SU-DHL-6 (cell line): ENCODE measurements around the gene PSTPIP1.

Experiments
- CTCF ChIP-seq: fragments of 200-600 bp; sonication (generic); IDR thresholded peaks from one replicate; pipeline ENCODE4 v1.5.1; 2017; ENCODE audit warnings: antibody characterized with exemption, mild to moderate bottlenecking, low read length, moderate library complexity; ENCODE audit not compliant: insufficient read depth, poor library complexity, severe bottlenecking
- EZH2phosphoT487 ChIP-seq: fragments of 200-600 bp; sonication (generic), shearing (Covaris generic); conservative IDR thresholded peaks from 2 replicates; pipeline ENCODE4 v1.6.1; 2018; ENCODE audit warnings: mild to moderate bottlenecking, antibody characterized with exemption, low read length, moderate library complexity, mixed read lengths

DNA sequence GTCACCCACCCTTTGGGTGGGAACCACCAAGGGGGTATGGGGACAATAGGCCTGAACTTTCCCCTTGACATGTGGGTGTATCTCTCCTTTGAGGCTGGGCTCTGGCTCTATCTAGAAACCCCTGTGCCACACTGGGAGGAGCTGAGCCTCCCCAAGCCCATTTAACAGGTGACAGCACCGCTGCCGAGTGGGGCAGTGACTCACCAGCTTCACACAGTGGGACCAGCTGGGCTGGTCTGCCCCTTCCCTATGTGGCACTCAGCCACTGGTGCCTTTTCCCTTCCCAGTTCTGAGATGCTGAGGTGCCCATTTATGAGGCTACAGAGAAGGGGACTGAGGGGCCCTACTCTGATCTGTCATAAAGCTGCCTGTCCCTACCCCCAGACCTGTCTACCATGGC is 5.1 kb downstream of the PSTPIP1 start:
- no peak for TF ChIP-seq CTCF
- no peak for TF ChIP-seq EZH2phosphoT487
